ENCODE measurements around the gene ACVR2A. TPM values are rescaled to one million over a fixed set of nuclear protein-coding genes. Genes with fewer than 3 reads are reported as not detected.

Gene ACVR2A
- total RNA-seq, 1 experiment from 2014 or later = 8.2 TPM

- Histone ChIP-seq H3K27me3 (ENCODE audit: control insufficient read depth, insufficient read depth, low read length) (no peaks in the 10 kb centered on the region), H3K4me1 (ENCODE audit: control insufficient read depth, insufficient read depth, low read length) (no peaks in the 10 kb centered on the region), H3K9me3 (ENCODE audit: control insufficient read depth, insufficient read depth, low read depth, low read length) (no peaks in the 10 kb centered on the region), H3K4me3 (ENCODE audit: low read depth in 2 of 2, low read length in 2 of 2) (no peak overlapping the region), H3K27ac (ENCODE audit: low read length) (no peak overlapping the region), H3K36me3 (ENCODE audit: control insufficient read depth, insufficient read depth, low read length) (no peaks in the 10 kb centered on the region; the same call in 1 of the 2 replicates)
- DNase-seq (ENCODE audit: low read depth, low spot score) = no peak
- ChIA-PET CTCF (no interaction called here), POLR2A (no interaction called here)
- no TSS peak for BruUV-seq (replicated peaks)
- no peak for TF ChIP-seq POLR2AphosphoS5 (IDR thresholded peaks at IDR 0.05; ENCODE audit: low read depth, low read length)
- TF ChIP-seq CTCF (IDR thresholded peaks at IDR 0.05) = no peak
- TF ChIP-seq SIN3A (IDR thresholded peaks at IDR 0.05; ENCODE audit: borderline replicate concordance, insufficient read depth, low read depth, low read length) = no peak
- TF ChIP-seq TCF7L2 (IDR thresholded peaks at IDR 0.05; ENCODE audit: low read depth, low read length) = no peak
- no peak for TF ChIP-seq REST (IDR thresholded peaks at IDR 0.05; ENCODE audit: insufficient read depth in 1 of 2, low read depth in 2 of 2, low read length in 1 of 2)
- in situ Hi-C loops (cut with HindIII; ENCODE audit: low pct_unique_long_range_greater_than_20kb, low sequenced_read_pairs) = no loop called here
- intact Hi-C loops (cut with micrococcal nuclease; ENCODE audit: unreplicated experiment) = no loop called here
- ATAC-seq = no peak
Observed at GRCh38 chr2:147925886-147926285, 81.1 kb downstream of the ACVR2A start.

- POLR2A ChIA-PET = no interaction called here
- in situ Hi-C loops (cut with HindIII; ENCODE audit: low pct_unique_long_range_greater_than_20kb, low sequenced_read_pairs) = no loop called here
Observed at GRCh38 chr2:147927053-147927588, 82.3 kb downstream of the ACVR2A start.

More at GRCh38 chr2:147927053-147927588, 82.3 kb downstream of the ACVR2A start:
- Histone ChIP-seq H3K27ac (ENCODE audit: low read length) (no peak overlapping the region), H3K4me3 (ENCODE audit: low read depth in 2 of 2, low read length in 2 of 2) (no peak overlapping the region), H3K27me3 (ENCODE audit: control insufficient read depth, insufficient read depth, low read length) (no peaks in the 10 kb centered on the region), H3K36me3 (ENCODE audit: control insufficient read depth, insufficient read depth, low read length) (no peaks in the 10 kb centered on the region; the same call in 1 of the 2 replicates), H3K4me1 (ENCODE audit: control insufficient read depth, insufficient read depth, low read length) (no peaks in the 10 kb centered on the region), H3K9me3 (ENCODE audit: control insufficient read depth, insufficient read depth, low read depth, low read length) (no peaks in the 10 kb centered on the region)
- intact Hi-C loops (cut with micrococcal nuclease; ENCODE audit: unreplicated experiment) = no loop called here
- no peak for TF ChIP-seq REST (IDR thresholded peaks at IDR 0.05; ENCODE audit: insufficient read depth in 1 of 2, low read depth in 2 of 2, low read length in 1 of 2)
- no peak for TF ChIP-seq TCF7L2 (IDR thresholded peaks at IDR 0.05; ENCODE audit: low read depth, low read length)
- no peak for TF ChIP-seq CTCF (IDR thresholded peaks at IDR 0.05)
- TF ChIP-seq SIN3A (IDR thresholded peaks at IDR 0.05; ENCODE audit: borderline replicate concordance, insufficient read depth, low read depth, low read length) = no peak
- CTCF ChIA-PET = no interaction called here
- no TSS peak for BruUV-seq (replicated peaks)
- DNase-seq (ENCODE audit: low read depth, low spot score) = no peak
- ATAC-seq = no peak
